Stimulated activated CD4-positive, alpha-beta T cell treated with anti-CD3 and anti-CD28 coated beads, Interleukin-1b, Interleukin-23, amount 100 ng/mL, for 24 hours (primary cell): ENCODE measurements around the gene ADAM22.

Experiments used
- DNase-seq, 4 experiments: peaks; one replicate each; pipeline ENCODE4 v3.0.0-alpha.2; 2020; ENCODE audit warnings: low read depth in 4 of 4, low spot score in 1 of 4

Gene ADAM22

DNA sequence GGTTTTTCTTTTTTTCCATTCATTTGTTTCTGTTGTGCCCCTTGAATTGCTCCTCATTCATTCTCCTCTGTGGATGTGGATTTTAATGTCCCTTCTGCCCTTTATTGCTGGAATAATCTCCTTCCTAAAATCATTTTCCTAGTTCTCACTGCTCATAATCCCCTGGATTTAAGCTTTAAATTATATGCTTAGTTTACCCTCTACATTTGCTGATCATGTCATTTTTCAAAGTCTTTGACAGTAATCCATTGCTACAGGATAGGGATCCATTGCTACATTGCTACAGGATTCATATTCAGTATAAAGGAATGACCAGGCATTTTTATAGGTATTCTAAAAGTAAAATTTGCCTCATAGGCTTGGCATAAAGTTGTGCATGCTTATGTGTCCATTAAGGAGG is 14.3 kb downstream of the ADAM22 start:
- no peak for DNase-seq

DNA sequence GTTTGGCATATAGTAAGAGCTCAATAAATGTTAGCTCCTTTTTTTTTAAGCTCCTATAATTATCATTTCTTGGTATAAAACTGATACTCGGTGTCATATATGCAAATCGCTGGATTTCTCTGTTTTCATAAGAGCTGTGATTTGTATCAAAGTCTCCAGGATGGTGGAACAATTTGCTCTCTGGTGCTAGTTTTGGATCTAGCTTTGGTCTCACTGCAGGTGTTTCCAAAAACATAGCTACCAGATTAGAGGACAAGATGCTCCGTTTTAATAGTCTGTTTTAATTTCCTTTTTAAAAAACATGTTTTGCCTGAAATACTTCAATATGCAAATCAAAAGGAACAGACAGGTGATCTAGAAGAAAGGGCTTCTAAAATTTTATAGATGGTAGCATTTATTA is 25.3 kb downstream of the ADAM22 start:
- DNase-seq: no peak

DNA sequence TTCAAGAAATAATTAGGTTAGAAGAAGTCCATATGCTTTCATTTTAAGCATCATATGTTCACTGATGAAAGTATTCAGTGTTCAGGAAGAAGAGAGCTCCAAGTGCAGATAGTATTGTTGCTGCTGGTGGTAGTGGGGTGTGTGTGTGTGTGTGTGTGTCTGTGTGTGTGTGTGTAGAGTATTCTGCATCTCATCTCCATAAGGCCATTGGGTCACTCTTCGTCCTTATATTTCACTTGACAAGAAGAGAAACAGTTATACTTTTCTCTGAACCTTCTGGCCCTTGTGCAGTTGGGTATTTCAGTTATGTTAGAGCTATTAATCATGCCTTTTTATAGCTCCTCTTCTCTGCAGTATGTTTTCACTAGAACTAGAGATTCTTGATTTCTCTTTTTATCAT is 26.2 kb downstream of the ADAM22 start:
- no peak for DNase-seq

DNA sequence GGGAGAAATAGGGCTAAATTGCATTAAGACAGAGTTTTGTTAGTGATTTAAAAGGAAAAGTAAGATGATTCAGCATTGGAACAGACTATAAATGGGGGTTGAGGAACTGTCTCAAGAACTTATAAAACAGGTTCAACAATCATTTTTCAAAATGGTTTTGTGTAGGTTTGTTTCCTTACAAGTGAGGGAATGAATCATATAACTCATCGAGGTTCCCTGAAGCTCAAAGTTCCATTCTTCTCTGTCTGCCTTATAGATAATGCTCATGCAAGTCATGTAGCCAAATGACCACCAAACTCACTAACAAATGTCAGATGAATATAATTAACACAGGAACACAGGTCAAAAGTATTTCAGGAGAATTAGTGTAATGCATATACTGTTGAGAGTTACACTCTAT is 27.7 kb downstream of the ADAM22 start:
- DNase-seq: no peak

DNA sequence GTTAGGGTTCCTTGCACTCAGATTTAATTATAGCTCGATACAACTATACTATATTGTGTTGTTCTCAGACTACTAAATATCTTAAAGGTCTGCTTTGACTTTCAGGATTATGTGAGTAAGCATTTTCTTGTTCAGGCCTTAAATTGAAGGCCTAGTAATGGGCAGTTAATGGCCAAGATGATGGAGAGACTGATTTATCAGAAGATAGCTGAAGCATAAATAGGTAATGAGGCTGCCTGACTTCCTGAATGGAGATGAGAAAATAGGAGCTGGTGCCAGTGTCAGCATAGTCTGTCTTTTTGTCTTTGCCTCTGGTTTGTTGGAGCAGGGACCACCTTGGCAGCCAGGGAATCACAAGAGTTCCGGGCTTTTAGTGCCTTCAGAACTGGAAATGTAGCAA is 32.2 kb downstream of the ADAM22 start:
- DNase-seq: no peak

DNA sequence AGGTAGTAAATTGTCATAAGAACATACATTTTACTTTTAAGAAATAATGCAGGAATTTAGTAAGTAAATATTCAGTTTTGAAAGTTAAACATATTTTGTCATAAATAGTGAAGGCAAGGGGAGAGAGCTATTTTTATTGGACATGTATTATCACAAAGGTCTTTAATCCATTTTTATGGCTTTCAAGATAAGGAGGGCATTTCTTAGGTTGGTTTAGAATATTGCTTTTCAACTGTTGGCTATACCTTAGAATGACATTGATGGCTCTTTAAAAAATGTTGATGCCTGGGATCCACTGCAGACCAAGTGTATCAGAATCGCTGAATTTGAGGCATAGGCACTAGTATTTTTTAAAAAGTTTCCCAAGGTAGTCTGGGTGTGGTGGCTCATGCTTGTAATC is 34.0 kb downstream of the ADAM22 start:
- no peak for DNase-seq

DNA sequence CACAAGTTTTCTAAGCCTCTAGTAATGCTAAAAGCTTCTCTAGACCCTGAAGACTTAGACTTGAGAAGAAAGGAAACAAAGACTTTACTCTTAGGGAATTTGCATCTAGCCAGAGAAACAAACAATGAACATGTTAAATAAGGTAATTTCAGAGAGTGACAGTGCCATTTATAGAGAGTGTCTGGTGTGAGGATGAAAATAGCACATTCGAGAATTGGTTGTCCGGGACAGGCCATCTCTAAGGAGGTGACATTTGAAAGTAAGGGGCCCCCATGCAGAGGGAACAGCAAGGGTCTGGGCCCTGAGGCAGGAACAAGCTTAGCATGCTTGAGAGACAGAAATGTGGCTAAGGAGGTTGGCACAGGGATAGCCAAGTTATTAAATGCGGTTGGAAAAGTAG is 48.1 kb downstream of the ADAM22 start:
- DNase-seq: no peak

DNA sequence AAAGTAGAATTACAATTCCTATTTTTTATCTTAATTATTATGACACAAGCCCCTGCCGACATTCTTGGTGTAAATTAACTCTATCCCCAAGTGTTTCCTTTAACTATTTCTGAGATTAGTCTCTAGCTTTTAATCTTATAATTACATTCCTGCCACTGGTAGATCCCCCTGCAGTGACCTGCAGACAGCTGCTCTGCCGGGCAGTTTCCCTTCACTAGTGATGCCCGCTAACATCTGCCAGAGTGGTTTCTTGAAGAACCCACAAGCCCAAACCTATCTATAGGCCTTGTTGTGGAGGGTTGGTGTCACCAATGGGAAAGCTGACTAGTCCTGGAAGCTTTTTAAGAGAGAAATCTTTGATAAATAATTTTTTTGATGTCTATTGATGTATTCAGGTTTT is 50.0 kb downstream of the ADAM22 start:
- DNase-seq: no peak

DNA sequence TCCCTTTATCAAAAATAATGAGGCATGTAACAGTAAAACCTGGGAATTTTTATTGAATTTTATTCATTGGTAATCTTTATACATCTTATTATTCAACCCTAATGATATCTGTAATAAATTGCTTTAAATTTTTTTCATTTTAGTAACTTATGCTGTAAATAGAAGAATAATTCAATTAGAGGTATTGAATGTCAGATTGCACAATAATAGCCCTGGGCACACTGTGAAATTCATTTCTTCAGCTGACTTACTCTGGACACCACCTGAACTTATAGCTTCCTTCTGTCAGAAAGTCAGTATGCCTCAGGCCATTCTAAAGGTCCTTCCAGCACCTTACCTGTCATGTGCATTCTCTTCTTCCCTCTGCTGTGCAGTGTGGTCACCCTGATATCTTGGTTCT is 59.2 kb downstream of the ADAM22 start:
- DNase-seq: no peak

DNA sequence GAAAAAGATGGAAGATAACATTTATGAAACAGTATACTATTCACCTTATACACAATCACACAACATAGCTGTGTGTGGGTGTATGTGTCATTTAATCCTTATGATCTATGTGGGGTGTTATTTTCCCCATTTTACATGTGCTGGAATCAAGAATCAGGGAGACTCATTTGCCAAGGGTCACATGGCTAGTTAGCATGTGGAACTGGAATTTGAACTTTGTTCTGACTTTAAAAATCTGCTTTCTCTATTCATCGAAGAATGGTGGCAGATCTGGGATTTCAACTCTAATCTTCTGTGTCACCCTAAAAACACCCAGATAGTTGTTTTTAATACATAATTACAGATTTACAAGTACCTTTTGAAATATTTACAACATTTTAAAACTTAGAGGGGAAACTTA is 65.2 kb downstream of the ADAM22 start:
- DNase-seq: no peak

DNA sequence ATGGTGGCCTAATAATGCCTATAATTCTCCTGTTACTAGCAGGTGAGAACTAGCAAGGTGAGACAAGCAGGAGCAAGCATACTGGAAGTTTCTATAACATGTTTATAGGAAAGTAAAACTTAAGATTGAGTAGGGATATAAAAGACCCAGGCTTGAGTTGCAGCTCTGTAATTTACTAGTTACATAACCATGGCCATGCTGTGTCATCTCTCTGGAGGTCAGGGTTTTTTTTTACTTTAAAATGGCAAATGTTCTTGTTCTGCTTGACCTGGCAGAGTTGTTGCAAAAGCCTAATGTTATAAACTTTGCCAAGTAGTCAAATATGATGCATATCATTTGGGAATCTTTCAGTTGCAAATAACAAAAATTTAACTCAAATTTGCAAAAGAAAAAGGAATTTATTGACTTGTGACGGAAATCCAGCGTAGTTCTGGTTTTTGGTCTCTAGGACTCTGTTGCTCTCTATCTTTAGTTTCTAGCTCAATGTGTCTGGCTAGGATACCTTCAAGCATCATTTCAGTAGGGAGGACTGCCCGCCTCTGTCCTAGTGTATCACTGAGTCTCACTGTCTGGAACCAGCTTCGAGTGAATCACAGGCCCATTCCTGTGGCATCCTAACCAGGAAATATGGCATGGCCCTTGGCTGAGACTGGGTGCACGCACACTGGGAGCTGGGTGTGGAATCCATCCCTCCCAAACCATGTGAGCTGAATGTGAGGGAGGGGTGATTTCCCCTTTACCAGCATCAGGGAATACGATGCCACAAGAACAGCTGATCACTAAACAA is 67.9 kb downstream of the ADAM22 start:
- DNase-seq: no peak

DNA sequence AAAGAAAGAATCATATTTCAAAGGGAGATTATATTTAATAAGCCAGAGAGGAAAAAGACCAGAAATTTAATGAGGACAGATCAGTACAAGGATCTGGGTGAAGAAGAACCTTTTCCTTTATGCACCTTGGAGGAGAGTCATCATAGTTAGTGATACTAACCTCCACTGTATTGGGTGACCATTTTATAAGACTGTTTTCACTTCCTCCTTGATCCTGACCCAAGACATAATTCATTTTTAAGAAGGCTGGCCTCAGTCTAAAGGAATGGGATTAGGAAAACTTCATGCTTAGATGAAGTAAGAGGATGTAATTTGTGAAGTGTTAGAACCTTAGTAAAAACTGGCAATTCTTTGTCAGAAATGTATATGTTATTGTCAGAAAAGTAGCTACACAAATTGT is 68.6 kb downstream of the ADAM22 start:
- DNase-seq: no peak

DNA sequence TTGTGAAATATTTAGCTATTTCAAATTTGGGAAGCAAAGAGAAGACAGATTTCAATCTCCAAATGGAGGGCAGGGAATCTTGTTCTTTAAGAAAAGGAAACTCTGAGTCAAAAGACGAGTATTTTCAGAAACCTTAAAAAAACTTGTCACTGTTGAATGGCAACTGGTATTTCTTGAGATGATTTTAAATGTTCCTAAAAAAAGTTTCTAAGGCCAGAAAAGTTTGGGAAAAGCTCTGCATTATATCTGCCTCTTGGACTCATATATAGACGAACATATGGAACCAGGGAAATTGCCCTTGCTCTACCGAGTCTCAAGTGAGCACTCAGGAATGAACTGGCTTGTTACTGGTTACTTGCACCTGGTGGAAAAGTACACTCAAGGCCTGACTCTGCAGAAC is 69.5 kb downstream of the ADAM22 start:
- no peak for DNase-seq

DNA sequence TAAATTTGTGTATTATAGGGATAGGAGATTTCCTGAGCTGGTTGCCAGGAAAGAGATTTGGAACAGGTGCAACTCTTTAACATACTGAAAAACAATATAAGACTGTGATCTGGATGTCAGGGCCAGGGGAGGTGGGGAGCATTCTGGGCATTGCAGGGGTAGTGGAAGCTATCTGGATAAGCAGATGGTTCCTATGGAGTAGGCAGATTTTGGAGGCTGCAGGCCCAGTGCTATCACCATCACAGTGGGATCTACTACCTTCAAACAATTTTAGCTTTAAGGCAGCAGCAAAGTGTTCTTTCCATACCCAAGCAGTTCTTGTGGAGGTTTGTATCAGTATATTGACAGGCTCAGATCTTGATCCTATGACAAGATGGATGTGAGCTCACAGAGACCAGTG is 71.1 kb downstream of the ADAM22 start:
- no peak for DNase-seq

DNA sequence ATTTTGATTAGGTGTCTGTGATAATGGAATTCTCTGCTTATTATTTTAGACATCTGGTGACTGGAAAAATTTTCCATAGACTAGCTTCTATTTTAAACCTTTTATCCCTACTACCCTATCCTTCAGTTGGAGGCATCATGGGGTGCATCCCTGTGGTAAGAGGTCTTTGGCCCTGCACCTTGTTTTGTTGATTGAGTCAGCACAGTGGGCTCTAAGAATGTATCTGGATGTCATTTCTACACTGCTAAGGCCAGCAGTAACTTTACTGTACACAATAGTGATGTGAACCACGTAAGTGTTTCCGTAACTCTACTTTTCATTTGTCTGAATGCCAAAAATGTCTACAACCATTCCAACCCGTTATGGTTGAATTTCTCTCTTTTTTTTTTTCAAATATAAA is 75.6 kb downstream of the ADAM22 start:
- no peak for DNase-seq

DNA sequence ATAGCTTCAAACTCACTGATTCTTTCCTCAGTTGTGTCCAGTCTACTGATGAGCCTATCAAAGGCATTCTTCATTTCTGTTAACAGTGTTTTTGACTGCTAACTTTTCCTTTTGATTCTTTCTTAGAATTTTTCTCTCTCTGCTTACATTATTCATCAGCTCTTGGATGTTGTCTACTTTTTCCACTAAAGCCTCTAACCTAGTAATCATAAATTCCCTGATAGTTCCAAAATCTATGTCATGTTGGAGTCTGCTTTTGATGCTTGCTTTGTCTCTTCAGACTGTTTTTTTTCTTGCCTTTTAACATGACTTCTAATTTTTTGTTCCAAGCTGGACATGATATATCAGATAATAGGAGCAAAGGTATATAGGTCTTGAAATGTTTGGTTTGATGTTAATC is 78.0 kb downstream of the ADAM22 start:
- no peak for DNase-seq

DNA sequence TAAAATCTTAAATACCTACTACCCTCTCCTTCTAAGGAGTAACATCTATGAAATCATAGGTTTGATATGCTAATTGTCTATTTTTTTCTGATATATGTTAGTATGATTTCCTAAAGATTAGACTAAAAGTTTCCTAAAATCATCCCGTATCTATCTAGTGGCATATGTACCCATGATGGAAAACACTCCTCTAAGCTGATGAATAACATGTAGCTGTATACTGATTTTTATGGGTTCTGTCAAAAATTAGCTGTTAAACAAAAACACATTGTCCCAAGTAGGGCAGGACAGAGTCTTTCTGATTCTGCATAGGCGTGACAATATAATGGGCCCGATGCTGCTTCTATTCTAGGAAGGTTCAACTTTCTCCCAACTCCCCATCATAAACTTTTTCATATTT is 79.9 kb downstream of the ADAM22 start:
- no peak for DNase-seq

DNA sequence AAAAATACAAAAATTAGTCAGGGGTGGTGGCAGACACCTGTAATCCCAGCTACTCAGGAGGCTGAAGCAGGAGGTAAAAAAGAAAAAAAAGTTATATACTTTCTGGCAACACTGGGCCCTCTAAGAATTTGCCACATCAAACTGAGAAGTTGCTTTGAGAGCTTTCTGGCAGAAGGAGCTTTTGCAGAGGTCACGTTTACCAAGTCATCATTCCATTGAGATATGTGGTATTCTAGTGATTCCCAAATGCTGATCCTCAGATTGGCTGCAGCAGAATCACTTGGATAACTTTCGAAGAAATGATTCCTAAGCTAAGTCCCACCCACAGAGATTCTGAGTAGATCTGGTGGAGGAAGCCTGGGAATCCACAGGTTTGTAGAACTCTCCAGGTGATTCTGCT is 80.5 kb downstream of the ADAM22 start:
- DNase-seq: no peak

DNA sequence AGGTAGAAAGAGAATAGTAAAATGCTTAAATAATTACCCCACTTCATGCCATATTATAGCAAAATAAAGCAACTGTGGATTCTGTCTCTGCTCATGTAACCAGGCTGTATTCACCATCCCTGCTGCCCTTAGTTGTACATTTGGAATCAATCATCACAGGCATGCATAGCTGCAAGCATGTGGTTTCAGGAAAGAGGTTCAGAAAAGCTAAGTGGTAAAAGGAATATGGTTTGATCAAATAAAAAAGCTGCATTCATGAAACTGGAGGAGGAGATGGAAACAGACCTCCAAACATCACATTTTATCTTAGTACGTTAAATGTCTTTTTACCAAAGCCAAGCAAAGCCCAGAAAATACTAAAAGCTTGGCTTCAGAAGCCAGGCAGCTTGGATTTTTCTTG is 81.3 kb downstream of the ADAM22 start:
- no peak for DNase-seq

DNA sequence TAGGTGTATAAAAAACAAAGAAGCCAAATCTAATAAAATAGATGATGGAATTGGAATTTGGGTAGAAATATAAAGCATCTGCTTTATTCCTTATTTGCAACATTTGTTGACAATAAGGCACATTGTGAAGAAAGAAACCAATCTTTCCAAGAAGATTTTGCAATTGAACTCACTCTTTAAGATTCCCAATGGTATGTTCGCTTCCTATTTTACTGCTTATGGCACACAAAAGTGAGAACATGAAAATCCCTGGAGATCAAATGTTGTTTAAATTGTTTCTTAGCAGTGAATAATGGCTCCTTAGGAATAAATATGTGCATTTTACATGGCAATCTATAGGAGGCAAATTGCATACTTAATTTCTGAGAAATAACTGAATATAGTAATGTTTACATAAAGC is 84.5 kb downstream of the ADAM22 start:
- no peak for DNase-seq

DNA sequence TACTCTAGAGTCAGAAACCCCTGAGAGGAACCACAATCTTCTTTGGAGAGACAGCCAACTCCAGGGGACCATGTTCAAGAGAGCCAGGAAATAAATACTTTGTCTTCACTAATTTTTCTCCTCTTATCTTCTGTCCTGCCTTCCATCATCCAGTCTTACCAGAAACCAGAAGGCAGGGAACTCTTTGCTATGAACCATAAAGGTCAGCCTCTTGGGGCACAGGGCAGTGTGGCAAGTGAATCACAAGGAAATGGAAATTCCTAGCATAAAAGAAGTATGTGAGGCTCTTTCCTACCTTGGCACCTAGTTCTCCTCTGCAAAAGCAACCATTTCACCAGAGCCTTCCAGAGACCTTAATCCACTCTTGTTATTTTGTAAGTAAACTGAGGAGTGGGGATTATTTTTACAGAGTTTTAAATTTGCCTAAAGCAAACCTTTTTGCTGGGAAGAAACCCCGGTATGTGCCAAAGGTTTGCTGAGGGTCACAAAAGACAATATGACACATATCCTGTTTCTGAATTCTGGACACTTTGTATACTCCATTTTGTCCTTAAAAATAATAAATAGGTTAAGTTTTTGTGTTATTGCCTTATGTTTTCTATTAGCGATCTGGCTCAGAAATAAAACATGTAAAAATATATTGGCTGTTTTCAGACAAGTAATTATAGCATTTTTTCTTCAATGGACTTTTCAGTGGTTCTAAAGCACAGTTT is 87.1 kb downstream of the ADAM22 start:
- DNase-seq: no peak

DNA sequence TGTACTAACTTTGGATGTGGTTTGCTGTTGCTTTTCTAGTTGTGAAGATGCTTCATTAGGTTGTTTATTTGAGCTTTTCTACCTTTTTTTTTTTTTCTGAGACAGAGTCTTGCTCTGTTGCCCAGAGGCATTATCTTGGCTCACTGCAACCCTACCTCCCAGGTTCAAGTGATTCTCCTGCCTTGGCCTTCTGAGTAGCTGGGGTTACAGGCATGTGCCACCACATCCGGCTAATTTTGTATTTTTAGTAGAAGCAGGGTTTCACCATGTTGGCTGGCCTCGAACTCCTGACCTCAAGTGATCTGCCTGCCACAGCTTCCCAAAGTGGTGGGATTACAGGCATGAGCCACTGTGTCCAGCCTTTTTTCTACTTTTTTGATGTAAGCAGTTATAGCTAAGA is 93.7 kb downstream of the ADAM22 start:
- no peak for DNase-seq

DNA sequence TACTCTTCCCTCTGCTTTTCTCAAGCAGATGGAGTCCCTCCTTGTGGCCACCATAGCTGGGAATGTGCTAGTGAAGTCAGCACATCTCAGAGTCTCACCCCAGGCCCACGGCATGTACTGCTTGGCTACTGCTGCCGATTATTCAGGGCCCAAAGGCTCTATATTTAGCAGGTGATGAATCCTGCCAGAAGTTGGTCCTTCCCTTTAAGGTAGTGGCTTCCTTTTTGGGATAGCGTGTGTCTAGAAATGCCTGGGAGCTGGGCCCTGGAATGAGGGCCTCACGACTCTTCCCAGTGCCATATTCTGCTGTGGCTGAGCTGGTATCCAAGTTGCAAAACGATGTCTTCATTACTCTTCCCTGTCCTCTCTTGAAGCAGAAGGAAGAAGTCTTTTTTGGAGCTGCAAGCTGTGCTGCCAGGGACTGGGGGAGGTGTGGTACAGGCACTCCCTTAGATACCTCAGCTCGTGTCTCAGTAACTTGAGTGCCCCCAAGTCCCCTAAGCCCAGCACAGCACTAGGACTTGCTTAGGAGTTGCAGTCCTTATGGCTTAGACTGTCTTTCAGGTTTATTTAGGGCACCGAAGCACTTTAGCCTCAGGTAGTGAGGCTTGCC is 100.1 kb downstream of the ADAM22 start:
- DNase-seq: no peak
